Jurkat, Clone E6-1 (cell line): ENCODE data around the gene LNP1. TPM values are rescaled to one million over a fixed set of nuclear protein-coding genes. Genes with fewer than 3 reads are reported as not detected.
"Not testable (repeated sequence)": the region's sequence is repeated elsewhere in the genome, so short reads cannot be mapped to it uniquely, and the experiment has no call there.

ENCODE experiments used
- DNase-seq: peaks from one replicate; pipeline ENCODE4 v3.0.0-alpha.2; 2011; ENCODE audit warnings: low read depth, low spot score
- H3K4me3 ChIP-seq: 2 replicates; pipeline ENCODE4 v1.5.1; 2011; ENCODE audit warnings: mild to moderate bottlenecking, low read length, control low read depth, moderate library complexity
- polyA plus RNA-seq: library from polyadenylated mRNA; unstranded; fragments of >200 nt; gene quantifications from one replicate; pipeline ENCODE4 v1.2.1, GENCODE V29; 2012; ENCODE audit warnings: missing spikeins; ENCODE audit not compliant: insufficient read length, insufficient read depth

LNP1 gene, protein sequence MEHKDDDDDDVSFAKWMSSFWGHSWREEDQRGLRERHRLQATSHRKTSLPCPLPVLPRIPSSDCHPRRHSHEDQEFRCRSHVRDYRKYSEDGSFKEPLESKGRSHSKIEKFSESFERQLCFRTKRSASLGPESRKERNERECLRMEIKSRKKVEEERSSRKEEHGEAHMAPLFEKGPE
- not detected for polyA plus RNA-seq

- peak within 1 kb of the TSS; percentile 91 for H3K4me3 ChIP-seq
- DNase-seq, result peak; percentile 90
Measured at GRCh38 chr3:100400780-100401673, at the start of gene LNP1, which contains the start of gene TOMM70. Gene LNP1 (plus strand): TSS chr3:100401539. CDS start chr3:100429730, 28,191 bp downstream. Gene TOMM70 (minus strand): TSS chr3:100401089. CDS start chr3:100400949, 140 bp downstream.

- not testable (repeated sequence) for DNase-seq, H3K4me3 ChIP-seq
Measured at GRCh38 chr3:100351770-100352169, 49.6 kb upstream of the LNP1 start.

DNA sequence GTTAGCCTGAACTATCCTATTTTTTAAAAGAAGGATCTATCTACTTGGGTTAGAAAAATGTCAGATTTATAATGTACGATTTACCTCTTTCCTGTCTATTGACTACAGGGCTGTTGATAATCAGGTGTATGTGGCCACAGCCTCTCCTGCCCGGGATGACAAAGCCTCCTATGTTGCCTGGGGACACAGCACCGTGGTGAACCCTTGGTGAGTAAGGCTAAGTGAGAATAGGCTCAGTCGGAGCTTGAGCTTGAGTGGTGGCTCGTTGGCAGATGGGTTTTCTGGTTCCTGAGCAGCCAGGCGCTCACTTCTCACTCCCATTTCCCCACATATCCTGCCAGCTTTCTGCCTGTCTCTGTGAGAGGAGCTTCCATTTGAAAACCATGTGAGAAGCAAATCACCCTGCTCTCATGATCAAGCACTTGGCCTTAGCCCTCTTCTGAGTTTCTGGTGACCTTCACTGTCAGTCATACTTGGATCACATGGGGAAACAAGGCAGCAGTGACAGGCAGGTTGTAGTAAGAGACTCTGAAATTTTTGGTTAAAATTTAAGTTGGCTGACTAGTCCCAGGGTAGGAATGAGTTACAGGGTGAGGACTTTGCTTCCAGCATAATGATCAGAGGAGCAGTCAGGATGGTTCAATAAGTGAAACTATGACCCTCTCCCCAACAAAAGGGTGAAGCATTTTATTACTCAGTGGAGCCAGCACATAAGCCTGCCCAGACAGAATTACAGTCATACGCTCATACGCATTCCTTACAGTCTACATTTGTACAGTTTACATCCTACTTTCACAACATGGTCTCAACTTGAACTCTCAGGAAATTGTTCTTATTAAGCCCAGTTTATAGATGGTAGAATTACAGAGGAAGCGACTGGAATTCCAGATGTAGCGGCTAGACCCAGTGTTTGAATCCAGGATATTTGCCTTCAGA is 48.8 kb upstream of the LNP1 start:
- DNase-seq, result no peak
- no peak overlapping the region for H3K4me3 ChIP-seq

- DNase-seq, result no peak
- H3K4me3 ChIP-seq, result no peak overlapping the region
Measured at GRCh38 chr3:100354850-100355249, 46.5 kb upstream of the LNP1 start.

DNA sequence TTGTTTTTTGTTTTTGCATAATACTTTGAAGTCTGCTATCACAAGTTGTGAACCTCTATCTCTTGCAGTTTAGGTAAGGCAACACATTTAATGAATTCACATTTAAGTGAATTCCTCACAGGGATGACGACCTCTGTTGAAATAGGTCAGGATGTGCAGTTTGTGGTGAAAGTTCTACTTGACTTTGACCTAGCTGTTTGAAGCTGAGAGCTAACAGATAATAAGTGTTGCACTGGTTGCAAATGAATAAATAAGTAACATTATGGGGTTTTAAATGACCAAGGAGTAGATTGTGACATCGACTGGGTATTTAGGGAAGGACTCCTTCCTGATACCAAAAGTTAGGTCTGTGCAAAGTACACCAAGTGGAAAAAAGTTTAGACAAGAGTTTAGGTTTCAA is 42.9 kb upstream of the LNP1 start:
- no peak for DNase-seq
- H3K4me3 ChIP-seq, result no peak overlapping the region

GRCh38 chr3:100359035-100359434 is 42.3 kb upstream of the LNP1 start:
- DNase-seq, result no peak
- H3K4me3 ChIP-seq, result no peak overlapping the region

- no peak for DNase-seq
- no peak overlapping the region for H3K4me3 ChIP-seq
Measured at GRCh38 chr3:100360757-100361496, 40.4 kb upstream of the LNP1 start.

DNA sequence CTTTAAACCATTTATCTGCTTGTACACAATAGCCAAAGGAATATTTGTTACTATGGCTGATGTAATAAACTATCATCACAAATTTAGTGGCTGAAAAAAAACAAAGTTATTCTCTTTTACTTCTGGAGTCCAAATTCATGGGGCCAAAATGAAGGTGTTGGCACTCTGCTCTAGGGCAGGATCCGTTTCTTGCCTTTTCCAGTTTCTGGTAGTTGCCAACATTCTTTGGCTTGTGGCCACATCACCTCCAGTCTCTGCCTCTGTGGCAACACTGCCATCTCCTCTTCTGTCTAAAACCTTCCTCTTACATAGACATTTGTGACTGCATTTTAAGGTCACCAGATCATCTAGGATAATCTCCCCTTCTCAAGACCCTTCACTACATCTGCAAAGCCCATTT is 39.4 kb upstream of the LNP1 start:
- DNase-seq, result no peak
- H3K4me3 ChIP-seq, result no peak overlapping the region

GRCh38 chr3:100364421-100364820 is 36.9 kb upstream of the LNP1 start:
- no peak for DNase-seq
- no peak overlapping the region for H3K4me3 ChIP-seq

DNA sequence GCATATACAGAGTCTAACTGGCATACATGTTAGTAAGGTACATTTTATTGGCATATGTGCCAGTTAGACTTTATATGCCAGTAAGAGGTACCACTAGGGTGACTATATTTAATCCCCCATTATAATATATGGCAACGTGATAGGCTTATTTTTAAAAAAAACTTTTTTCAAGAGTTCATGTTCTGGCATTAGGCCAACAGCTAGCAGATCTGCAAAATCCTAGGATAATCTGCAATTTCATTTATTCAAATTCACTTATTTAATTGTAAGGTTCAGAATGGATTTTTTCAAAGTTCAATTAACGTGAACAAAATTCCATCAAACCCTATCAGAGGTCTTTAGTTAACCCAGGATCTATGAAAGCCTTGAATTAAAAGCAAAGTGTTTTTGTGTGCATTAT is 34.9 kb upstream of the LNP1 start:
- no peak overlapping the region for H3K4me3 ChIP-seq
- DNase-seq, result no peak

DNA sequence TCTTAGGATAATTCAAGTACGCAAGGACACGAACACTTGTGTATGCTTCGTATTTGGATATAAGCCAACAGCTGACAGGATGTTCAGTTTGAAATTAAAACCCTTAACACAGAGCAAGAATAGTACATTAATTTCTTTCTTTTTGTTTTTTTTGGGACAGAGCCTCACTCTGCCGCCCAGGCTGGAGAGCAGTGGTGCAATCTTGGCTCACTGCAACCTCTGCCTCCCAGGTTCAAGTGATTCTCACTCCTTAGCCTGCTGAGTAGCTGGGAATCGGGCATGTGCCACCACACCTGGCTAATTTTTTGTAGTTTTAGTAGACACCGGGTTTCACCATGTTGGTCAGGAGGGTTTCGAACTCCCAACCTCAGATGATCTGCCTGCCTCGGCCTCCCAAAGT is 32.9 kb upstream of the LNP1 start:
- DNase-seq, result no peak
- H3K4me3 ChIP-seq, result no peak overlapping the region

GRCh38 chr3:100370756-100371155 is 30.6 kb upstream of the LNP1 start:
- H3K4me3 ChIP-seq, result no peak overlapping the region
- DNase-seq, result no peak

- DNase-seq, result no peak
- no peak overlapping the region for H3K4me3 ChIP-seq
Measured at GRCh38 chr3:100374521-100374920, 26.8 kb upstream of the LNP1 start.

GRCh38 chr3:100376301-100376700 is 25.0 kb upstream of the LNP1 start:
- H3K4me3 ChIP-seq, result no peak overlapping the region
- no peak for DNase-seq

- no peak overlapping the region for H3K4me3 ChIP-seq
- DNase-seq, result no peak
Measured at GRCh38 chr3:100384733-100385525, 16.4 kb upstream of the LNP1 start.

GRCh38 chr3:100386437-100387074 is 14.8 kb upstream of the LNP1 start:
- DNase-seq, result no peak
- H3K4me3 ChIP-seq, result no peak overlapping the region

- DNase-seq, result no peak
- H3K4me3 ChIP-seq, result no peak overlapping the region
Measured at GRCh38 chr3:100389025-100389424, 12.3 kb upstream of the LNP1 start.
